Activated CD4-positive, alpha-beta T cell treated with anti-CD3 and anti-CD28 coated beads, Interleukin-2, amount 10 ng/mL, durations not matched to agents 24 days and 14 days (primary cell): ENCODE results near the gene PNKP. TPM values are rescaled to one million over a fixed set of nuclear protein-coding genes. Genes with fewer than 3 reads are reported as not detected.
A peak's percentile ranks its signal among the peaks of the same experiment; 100 is the strongest.

Experiments
- DNase-seq: peaks from one replicate; pipeline ENCODE4 v3.0.0; 2022
- H3K27ac Mint-ChIP-seq: one replicate; pipeline ENCODE4 v1.8.0; 2022; ENCODE audit warnings: mild to moderate bottlenecking, mixed read lengths
- H3K27me3 Mint-ChIP-seq: one replicate; pipeline ENCODE4 v1.8.0; 2022; ENCODE audit warnings: mixed read lengths
- H3K36me3 Mint-ChIP-seq: one replicate; pipeline ENCODE4 v1.8.0; 2022; ENCODE audit warnings: low read depth, mild to moderate bottlenecking, mixed read lengths
- H3K4me1 Mint-ChIP-seq: one replicate; pipeline ENCODE4 v1.8.0; 2021; ENCODE audit warnings: mixed read lengths
- H3K4me3 Mint-ChIP-seq: one replicate; pipeline ENCODE4 v1.8.0; 2022; ENCODE audit warnings: mild to moderate bottlenecking, moderate library complexity, mixed read lengths
- H3K9me3 Mint-ChIP-seq: one replicate; pipeline ENCODE4 v1.8.0; 2021; ENCODE audit warnings: mixed read lengths
- intact Hi-C: fragments of 100-400 bp; cut with micrococcal nuclease; formaldehyde crosslinking; loops from one replicate; pipeline ENCODE4 v1.15.1; 2023
- total RNA-seq: library from RNA; stranded (reverse); gene quantifications from 2 replicates; pipeline ENCODE4 v1.2.3, GENCODE V29; 2022

The PNKP gene
- total RNA-seq, 1 donor from 2014 or later, result 124 TPM

- H3K4me3 Mint-ChIP-seq, result no peak overlapping the region
- no peak for DNase-seq
- H3K4me1 Mint-ChIP-seq, result peaks cover 1% of the 10 kb centered on the region
- no peaks in the 10 kb centered on the region for H3K27me3 Mint-ChIP-seq
- H3K36me3 Mint-ChIP-seq, result peaks cover 56% of the 10 kb centered on the region
- no peak overlapping the region for H3K27ac Mint-ChIP-seq
- intact Hi-C loops, result no loop called here
- no peaks in the 10 kb centered on the region for H3K9me3 Mint-ChIP-seq
Measured at GRCh38 chr19:49884109-49884508, 16.7 kb upstream of the PNKP start.

- Mint-ChIP-seq H3K9me3 (no peaks in the 10 kb centered on the region), H3K27me3 (no peaks in the 10 kb centered on the region), H3K4me1 (peaks cover 10% of the 10 kb centered on the region), H3K36me3 (peaks cover 54% of the 10 kb centered on the region), H3K27ac (peak overlapping the region; percentile 56), H3K4me3 (no peak overlapping the region)
- DNase-seq, result no peak
- intact Hi-C loops, result no loop called here
Measured at GRCh38 chr19:49883094-49883493, 15.7 kb upstream of the PNKP start.

GRCh38 chr19:49882643-49883042 is 15.3 kb upstream of the PNKP start:
- intact Hi-C loops, result no loop called here
- peaks cover 54% of the 10 kb centered on the region for H3K36me3 Mint-ChIP-seq
- H3K4me1 Mint-ChIP-seq, result peaks cover 12% of the 10 kb centered on the region
- no peaks in the 10 kb centered on the region for H3K27me3 Mint-ChIP-seq
- no peak overlapping the region for H3K27ac Mint-ChIP-seq
- no peak for DNase-seq
- H3K4me3 Mint-ChIP-seq, result no peak overlapping the region
- no peaks in the 10 kb centered on the region for H3K9me3 Mint-ChIP-seq

GRCh38 chr19:49881672-49882394 is 14.5 kb upstream of the PNKP start:
- intact Hi-C loops, result no loop called here
- H3K4me3 Mint-ChIP-seq, result no peak overlapping the region
- H3K9me3 Mint-ChIP-seq, result no peaks in the 10 kb centered on the region
- H3K27ac Mint-ChIP-seq, result no peak overlapping the region
- peaks cover 12% of the 10 kb centered on the region for H3K4me1 Mint-ChIP-seq
- H3K36me3 Mint-ChIP-seq, result peaks cover 54% of the 10 kb centered on the region
- DNase-seq, result no peak
- no peaks in the 10 kb centered on the region for H3K27me3 Mint-ChIP-seq

DNA sequence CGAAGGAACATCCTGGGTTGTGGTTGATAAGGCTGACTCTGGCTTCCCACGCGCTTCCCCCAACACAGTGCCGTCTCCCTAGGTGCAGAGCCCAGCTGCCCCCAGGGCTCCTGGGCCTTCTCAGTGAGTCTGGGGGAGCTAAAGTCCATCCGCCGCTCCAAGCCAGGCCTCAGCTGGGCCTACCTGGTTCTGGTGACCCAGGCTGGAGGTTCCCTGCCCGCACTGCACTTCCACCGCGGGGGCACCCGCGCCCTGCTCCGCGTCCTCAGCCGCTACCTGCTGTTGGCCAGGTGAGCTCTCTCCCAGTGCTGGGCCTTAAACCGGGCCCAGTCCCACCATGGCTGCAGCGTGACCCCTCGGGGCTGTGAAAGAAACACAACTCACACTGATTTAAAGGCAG is 13.8 kb upstream of the PNKP start:
- Mint-ChIP-seq H3K36me3 (peaks cover 50% of the 10 kb centered on the region), H3K9me3 (no peaks in the 10 kb centered on the region), H3K27ac (no peak overlapping the region), H3K4me3 (no peak overlapping the region), H3K4me1 (peaks cover 12% of the 10 kb centered on the region), H3K27me3 (no peaks in the 10 kb centered on the region)
- DNase-seq, result no peak
- intact Hi-C loops, result no loop called here

DNA sequence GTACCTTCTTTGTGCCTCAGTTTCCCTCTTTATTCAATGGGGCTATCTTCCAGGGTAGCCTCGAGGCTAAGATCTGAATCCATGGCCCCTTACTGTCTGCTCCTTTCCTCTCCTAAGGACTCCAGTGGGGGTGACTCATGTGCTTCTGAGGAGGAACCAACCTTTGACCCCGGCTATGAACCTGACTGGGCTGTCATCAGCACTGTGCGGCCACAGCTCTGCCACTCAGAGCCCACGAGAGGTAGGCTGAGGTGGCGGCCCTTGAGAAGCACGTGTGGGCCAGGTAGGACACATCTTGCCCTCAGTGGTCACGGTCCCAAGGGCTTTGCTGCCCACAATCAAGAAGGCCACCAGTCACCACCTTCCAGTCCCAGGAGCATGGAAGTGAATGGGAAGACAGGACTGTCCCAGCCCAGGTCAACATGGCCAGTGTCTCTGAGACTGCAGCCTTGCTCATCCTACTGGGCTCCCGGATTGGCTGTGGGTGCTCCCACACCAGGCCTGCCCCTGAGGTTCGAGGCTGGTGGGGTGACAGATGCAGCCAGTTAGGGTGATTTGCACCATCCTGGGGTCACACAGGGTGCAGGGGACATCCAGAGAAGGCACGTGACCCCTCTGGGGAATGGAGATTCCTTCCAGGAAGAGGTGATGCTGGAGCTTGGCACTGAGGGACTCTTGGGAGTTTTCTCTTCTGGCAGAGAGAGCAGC is 12.9 kb upstream of the PNKP start:
- Mint-ChIP-seq H3K4me3 (no peak overlapping the region), H3K4me1 (peaks cover 18% of the 10 kb centered on the region), H3K27ac (no peak overlapping the region), H3K36me3 (peaks cover 47% of the 10 kb centered on the region), H3K27me3 (no peaks in the 10 kb centered on the region), H3K9me3 (no peaks in the 10 kb centered on the region)
- intact Hi-C loops, result no loop called here
- no peak for DNase-seq

- no peak overlapping the region for H3K4me3 Mint-ChIP-seq
- H3K36me3 Mint-ChIP-seq, result peaks cover 39% of the 10 kb centered on the region
- no peak overlapping the region for H3K27ac Mint-ChIP-seq
- peak; percentile 74 for DNase-seq
- no peaks in the 10 kb centered on the region for H3K9me3 Mint-ChIP-seq
- intact Hi-C loops, result loop anchor here (5.0 to 10.0 kb wide), 2 partner anchors 105 to 1242 kb away; partner anchors contain the start of gene DBP
- H3K27me3 Mint-ChIP-seq, result no peaks in the 10 kb centered on the region
- H3K4me1 Mint-ChIP-seq, result peaks cover 21% of the 10 kb centered on the region
Measured at GRCh38 chr19:49879243-49879963, 12.0 kb upstream of the PNKP start.

- Mint-ChIP-seq H3K9me3 (no peaks in the 10 kb centered on the region), H3K4me3 (no peak overlapping the region), H3K4me1 (peaks cover 21% of the 10 kb centered on the region), H3K27ac (no peak overlapping the region), H3K27me3 (no peaks in the 10 kb centered on the region), H3K36me3 (peaks cover 35% of the 10 kb centered on the region)
- intact Hi-C loops, result loop anchor here (5.0 to 10.0 kb wide), 2 partner anchors 106 to 1241 kb away; partner anchors contain the start of gene DBP
- DNase-seq, result peak; percentile 63
Measured at GRCh38 chr19:49878744-49879070, 11.3 kb upstream of the PNKP start.

- Mint-ChIP-seq H3K27ac (no peak overlapping the region), H3K27me3 (no peaks in the 10 kb centered on the region), H3K4me1 (peaks cover 21% of the 10 kb centered on the region), H3K36me3 (peaks cover 30% of the 10 kb centered on the region), H3K4me3 (no peak overlapping the region), H3K9me3 (no peaks in the 10 kb centered on the region)
- intact Hi-C loops, result loop anchor here (1.0 to 10.0 kb wide), 10 partner anchors 9 to 1241 kb away; partner anchors contain the start of genes ATF5, DBP, FUZ and NUP62
- peak; percentile 100 for DNase-seq
Measured at GRCh38 chr19:49877879-49878743, 10.7 kb upstream of the PNKP start.

DNA sequence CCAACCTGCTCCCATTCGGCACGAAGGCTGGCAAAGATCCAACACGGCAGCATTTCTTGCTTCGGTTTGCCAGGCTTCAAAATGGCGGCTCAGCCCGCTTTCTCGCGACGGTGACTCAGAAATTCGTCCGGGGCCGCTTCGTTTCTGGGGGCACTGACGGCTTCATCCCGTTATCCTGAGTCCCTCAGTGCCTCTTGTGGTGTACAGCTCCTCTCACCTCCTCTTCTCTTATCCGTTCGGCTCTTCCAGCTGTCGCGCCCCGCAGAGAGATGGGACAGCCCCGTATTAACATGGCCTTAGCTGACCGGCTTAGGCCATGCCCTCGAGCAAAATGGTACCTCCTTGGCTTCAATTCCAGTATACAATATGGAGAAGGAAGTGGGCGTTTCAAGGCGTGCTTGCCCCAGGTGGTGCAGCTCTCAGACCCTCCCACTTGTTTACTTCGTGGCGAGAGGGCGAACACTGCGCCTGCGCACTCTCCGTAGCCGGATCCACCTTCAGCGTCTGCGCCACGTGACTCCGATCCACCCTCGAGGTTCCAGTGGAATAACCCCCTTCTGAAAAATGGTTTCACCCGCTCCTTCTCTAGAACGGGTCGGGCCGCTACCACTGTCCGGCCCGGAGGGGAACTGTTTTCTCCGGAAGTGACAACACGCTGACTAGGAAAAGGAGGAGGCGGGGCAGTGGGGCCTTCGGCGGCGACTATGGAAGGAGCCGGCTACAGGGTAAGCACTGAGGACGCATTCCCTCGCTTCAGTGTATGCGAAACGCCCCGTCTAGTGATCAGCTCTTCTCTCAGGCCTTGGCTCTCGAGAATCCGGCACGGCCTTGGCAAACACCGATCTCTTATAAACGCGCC is 9.9 kb upstream of the PNKP start, which contains the start of the genes AKT1S1 and TBC1D17:
Gene AKT1S1, minus strand, starts transcription at position 336 of the 859 bp plus-strand sequence. CDS start 4,060 bp downstream, outside the sequence.
Gene TBC1D17, plus strand, starts transcription at position 683 of the 859 bp plus-strand sequence. Its CDS starts 22 bp downstream, at position 705.
- Mint-ChIP-seq H3K27ac (no peak within 1 kb of the TSS), H3K9me3 (no peaks in the 10 kb centered on the region), H3K36me3 (peaks cover 23% of the 10 kb centered on the region), H3K27me3 (no peaks in the 10 kb centered on the region), H3K4me3 (no peak within 1 kb of the TSS), H3K4me1 (peaks cover 23% of the 10 kb centered on the region)
- DNase-seq, result peak; percentile 100
- intact Hi-C loops, result loop anchor here (1.0 to 10.0 kb wide), 10 partner anchors 8 to 1240 kb away; partner anchors contain the start of genes ATF5, DBP, FUZ and NUP62

DNA sequence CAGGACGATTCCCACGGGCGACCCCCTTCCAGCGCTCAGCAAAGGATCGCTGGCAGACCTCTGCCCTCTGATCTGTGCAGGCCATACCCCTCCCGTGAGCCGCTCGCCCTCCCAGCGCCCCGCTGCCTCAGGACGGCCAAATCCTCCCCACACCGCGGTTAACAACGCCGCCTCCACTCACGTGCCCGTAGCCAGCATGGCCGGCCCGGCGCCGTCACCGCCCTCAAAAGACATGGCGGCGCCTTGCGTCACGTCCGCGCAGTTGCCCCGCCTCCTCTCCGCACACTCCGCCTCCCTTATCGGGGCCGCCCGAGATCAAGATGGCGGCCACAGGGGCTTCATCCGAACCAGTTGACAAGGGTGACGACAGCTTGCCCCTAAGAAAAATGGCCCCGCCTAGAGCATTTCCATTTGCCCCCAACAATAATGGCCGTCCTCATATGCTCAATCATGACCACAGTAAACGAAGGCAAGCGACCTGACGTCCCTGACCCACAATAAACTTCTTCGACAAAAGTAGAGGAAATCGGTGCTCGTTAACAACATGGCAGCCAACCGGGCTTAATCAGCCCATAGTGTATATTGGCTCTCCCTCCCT is 9.1 kb upstream of the PNKP start:
- Mint-ChIP-seq H3K36me3 (peaks cover 23% of the 10 kb centered on the region), H3K9me3 (no peaks in the 10 kb centered on the region), H3K4me1 (peaks cover 29% of the 10 kb centered on the region), H3K27ac (no peak overlapping the region), H3K27me3 (no peaks in the 10 kb centered on the region), H3K4me3 (no peak overlapping the region)
- intact Hi-C loops, result loop anchor here (1.0 to 10.0 kb wide), 13 partner anchors 7 to 1239 kb away; partner anchors contain the start of genes ATF5, DBP, FUZ and NUP62
- DNase-seq, result peak; percentile 100

- H3K27ac Mint-ChIP-seq, result no peak overlapping the region
Measured at GRCh38 chr19:49875857-49876421, 8.6 kb upstream of the PNKP start.

More at GRCh38 chr19:49875857-49876421, 8.6 kb upstream of the PNKP start:
- peak; percentile 91 for DNase-seq
- H3K4me3 Mint-ChIP-seq, result no peak overlapping the region
- no peaks in the 10 kb centered on the region for H3K9me3 Mint-ChIP-seq
- H3K36me3 Mint-ChIP-seq, result peaks cover 20% of the 10 kb centered on the region
- no peaks in the 10 kb centered on the region for H3K27me3 Mint-ChIP-seq
- intact Hi-C loops, result loop anchor here (1.0 to 10.0 kb wide), 6 partner anchors 26 to 1239 kb away; partner anchors contain the start of genes DBP, RPS11 and RRAS
- peaks cover 29% of the 10 kb centered on the region for H3K4me1 Mint-ChIP-seq
